Measurements from ENCODE around the gene RAPGEF3.

Gene RAPGEF3

GRCh38 chr12:47710278-47710677 lies 48.4 kb downstream of the RAPGEF3 start:
- Histone ChIP-seq H3K27me3 (ENCODE audit: insufficient read depth, low read depth, severe bottlenecking) (no peaks in the 10 kb centered on the region), H3K27ac (no peak overlapping the region), H3K4me3 (ENCODE audit: low read depth, low read length) (no peak overlapping the region), H3K36me3 (no peaks in the 10 kb centered on the region), H3K9me3 (ENCODE audit: severe bottlenecking) (no peaks in the 10 kb centered on the region)
- TF ChIP-seq CTCF (IDR thresholded peaks at IDR 0.05; ENCODE audit: low read depth, low read length), result no peak
- DNase-seq, result no peak

GRCh38 chr12:47709671-47710070 lies 49.0 kb downstream of the RAPGEF3 start:
- no peaks in the 10 kb centered on the region for H3K27me3 ChIP-seq (ENCODE audit: insufficient read depth, low read depth, severe bottlenecking)
- no peak for TF ChIP-seq CTCF (IDR thresholded peaks at IDR 0.05; ENCODE audit: low read depth, low read length)
- no peaks in the 10 kb centered on the region for H3K9me3 ChIP-seq (ENCODE audit: severe bottlenecking)
- no peak overlapping the region for H3K4me3 ChIP-seq (ENCODE audit: low read depth, low read length)
- no peak overlapping the region for H3K27ac ChIP-seq
- DNase-seq, result no peak
- no peaks in the 10 kb centered on the region for H3K36me3 ChIP-seq

- Histone ChIP-seq H3K27me3 (ENCODE audit: insufficient read depth, low read depth, severe bottlenecking) (no peaks in the 10 kb centered on the region), H3K9me3 (ENCODE audit: severe bottlenecking) (no peaks in the 10 kb centered on the region), H3K4me3 (ENCODE audit: low read depth, low read length) (no peak overlapping the region), H3K36me3 (no peaks in the 10 kb centered on the region), H3K27ac (no peak overlapping the region)
- DNase-seq, result no peak
- TF ChIP-seq CTCF (IDR thresholded peaks at IDR 0.05; ENCODE audit: low read depth, low read length), result no peak
Measured at GRCh38 chr12:47709237-47709636, 49.4 kb downstream of the RAPGEF3 start.

DNA sequence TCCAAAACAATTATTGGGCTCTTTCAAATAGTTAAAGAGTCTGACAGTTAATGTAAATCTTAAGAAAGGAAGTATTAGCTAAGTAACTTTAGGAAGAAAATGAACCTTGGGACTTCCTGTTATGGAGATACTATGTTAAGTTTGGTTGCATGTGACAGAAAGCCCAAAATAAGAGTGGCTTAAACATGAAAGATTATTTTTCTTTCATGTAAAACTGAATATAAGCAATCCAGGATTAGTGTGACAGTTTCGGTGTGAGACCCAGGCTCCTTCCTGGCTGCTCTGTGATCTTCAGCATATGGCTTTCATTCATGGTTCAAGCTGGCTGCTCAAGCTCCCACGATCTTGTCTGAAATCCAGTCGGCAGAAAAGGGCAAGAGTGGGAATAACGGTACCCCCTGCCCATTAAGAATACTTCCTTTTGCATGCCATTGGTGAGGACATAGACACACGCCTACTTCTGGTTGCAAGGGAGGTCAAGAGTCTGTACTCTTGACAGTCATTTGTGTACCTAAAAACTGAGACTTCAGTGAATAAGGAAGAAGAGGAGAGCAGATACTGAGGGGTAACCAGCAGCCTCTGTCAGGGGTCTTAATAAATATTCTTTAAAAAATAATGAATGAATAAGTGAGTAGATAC lies 50.7 kb downstream of the RAPGEF3 start:
- Histone ChIP-seq H3K27me3 (ENCODE audit: insufficient read depth, low read depth, severe bottlenecking) (no peaks in the 10 kb centered on the region), H3K9me3 (ENCODE audit: severe bottlenecking) (no peaks in the 10 kb centered on the region), H3K27ac (no peak overlapping the region), H3K4me3 (ENCODE audit: low read depth, low read length) (no peak overlapping the region), H3K36me3 (no peaks in the 10 kb centered on the region)
- DNase-seq, result no peak
- TF ChIP-seq CTCF (IDR thresholded peaks at IDR 0.05; ENCODE audit: low read depth, low read length), result no peak

GRCh38 chr12:47707355-47707754 lies 51.3 kb downstream of the RAPGEF3 start:
- H3K27me3 ChIP-seq (ENCODE audit: insufficient read depth, low read depth, severe bottlenecking), result no peaks in the 10 kb centered on the region
- no peak overlapping the region for H3K4me3 ChIP-seq (ENCODE audit: low read depth, low read length)
- H3K27ac ChIP-seq, result no peak overlapping the region
- peaks cover 3% of the 10 kb centered on the region; the same call in 1 of the 2 replicates for H3K36me3 ChIP-seq
- no peaks in the 10 kb centered on the region for H3K9me3 ChIP-seq (ENCODE audit: severe bottlenecking)
- TF ChIP-seq CTCF (IDR thresholded peaks at IDR 0.05; ENCODE audit: low read depth, low read length), result no peak
- no peak for DNase-seq
